Karpas-422 (cell line): ENCODE data around the gene GPR87. TPM values are rescaled to one million over a fixed set of nuclear protein-coding genes. Genes with fewer than 3 reads are reported as not detected.
A peak's percentile ranks its signal among the peaks of the same experiment; 100 is the strongest.

Experiments used
- DNase-seq: peaks from one replicate; pipeline ENCODE4 v3.0.0-alpha.2; 2015
- H2AFZ ChIP-seq: fragments of 200-600 bp; sonication (generic); 2 replicates; pipeline ENCODE4 v1.6.1; 2014; ENCODE audit warnings: antibody characterized with exemption, low read length, mixed read lengths
- H3K27ac ChIP-seq: fragments of 200-600 bp; sonication (generic); 2 replicates; pipeline ENCODE4 v1.5.1; 2014; ENCODE audit warnings: mild to moderate bottlenecking, low read length, moderate library complexity
- H3K27me3 ChIP-seq: fragments of 200-600 bp; sonication (generic); 2 replicates; pipeline ENCODE4 v1.6.1; 2014; ENCODE audit warnings: low read length, mixed read lengths
- H3K36me3 ChIP-seq: fragments of 200-600 bp; sonication (generic); 2 replicates; pipeline ENCODE4 v1.6.1; 2014; ENCODE audit warnings: low read length, mixed read lengths; ENCODE audit not compliant: insufficient read depth
- H3K4me1 ChIP-seq: fragments of 200-600 bp; sonication (generic); 2 replicates; pipeline ENCODE4 v1.6.1; 2014; ENCODE audit warnings: mild to moderate bottlenecking, low read length, mixed read lengths
- H3K4me2 ChIP-seq: fragments of 200-600 bp; sonication (generic); 2 replicates; pipeline ENCODE4 v1.6.1; 2014; ENCODE audit warnings: low read length, low read depth, mild to moderate bottlenecking; ENCODE audit not compliant: poor library complexity, severe bottlenecking
- H3K4me3 ChIP-seq: fragments of 200-600 bp; sonication (generic); 2 replicates; pipeline ENCODE4 v1.5.1; 2014; ENCODE audit warnings: mild to moderate bottlenecking, antibody characterized with exemption, low read length, mixed read lengths
- H3K79me2 ChIP-seq: fragments of 200-600 bp; sonication (generic); 2 replicates; pipeline ENCODE4 v1.6.1; 2014; ENCODE audit warnings: mild to moderate bottlenecking, low read length, mixed read lengths
- H3K9ac ChIP-seq: fragments of 200-600 bp; sonication (generic); 2 replicates; pipeline ENCODE4 v1.6.0; 2014; ENCODE audit warnings: low read length
- H3K9me2 ChIP-seq: fragments of 200-600 bp; sonication (generic), shearing (Covaris generic); replicated peaks from 2 replicates; pipeline ENCODE4 v1.6.0; 2014; ENCODE audit warnings: mild to moderate bottlenecking, low read length, moderate library complexity; ENCODE audit not compliant: insufficient read depth
- H3K9me3 ChIP-seq: fragments of 300-700, 200-600 bp; sonication (generic); 2 replicates; pipeline ENCODE4 v1.6.1; 2014; ENCODE audit warnings: low read length, mixed read lengths
- H4K20me1 ChIP-seq: fragments of 200-600 bp; sonication (generic); 2 replicates; pipeline ENCODE4 v1.6.1; 2014; ENCODE audit warnings: mild to moderate bottlenecking, antibody characterized with exemption, low read length, low read depth; ENCODE audit not compliant: insufficient read depth
- total RNA-seq: library from RNA; depleted of rRNA; stranded (reverse); fragments of >200 nt; shearing (Covaris generic); gene quantifications from 2 replicates; pipeline ENCODE4 v1.2.3, GENCODE V29; 2014; ENCODE audit warnings: low replicate concordance

The GPR87 gene
- total RNA-seq, 1 experiment from 2014 or later = not detected

DNA sequence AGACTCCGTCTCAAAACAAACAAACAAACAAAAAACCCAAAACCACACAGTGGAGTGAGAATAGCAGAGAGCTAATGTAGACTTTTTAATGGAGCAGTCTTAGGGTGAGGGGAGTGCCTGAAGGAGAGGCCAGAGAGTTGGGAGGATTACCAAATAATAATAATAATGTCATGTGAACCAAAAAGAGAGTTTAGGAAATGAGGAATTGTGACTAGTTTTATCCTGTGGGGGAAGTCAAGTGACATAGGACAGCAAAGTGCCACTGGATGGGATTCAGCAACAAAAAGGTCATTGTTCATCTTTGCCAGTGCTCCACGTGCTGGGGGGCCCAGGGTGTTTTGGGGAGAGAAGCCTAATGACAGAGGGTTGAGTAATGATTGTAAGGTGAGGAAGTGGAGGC, 12.9 kb downstream of the GPR87 start:
- Histone ChIP-seq H3K9ac (no peak overlapping the region), H2AFZ (no peak overlapping the region), H3K4me1 (0 out of 2 replicates have a peak, but pooled peaks cover 4% of the 10 kb centered on the region), H4K20me1 (no peaks in the 10 kb centered on the region), H3K79me2 (no peaks in the 10 kb centered on the region), H3K27me3 (no peaks in the 10 kb centered on the region), H3K9me3 (no peaks in the 10 kb centered on the region), H3K9me2 (no peaks in the 10 kb centered on the region), H3K4me3 (no peak overlapping the region), H3K27ac (no peak overlapping the region), H3K4me2 (no peak overlapping the region), H3K36me3 (no peaks in the 10 kb centered on the region)
- DNase-seq = no peak

DNA sequence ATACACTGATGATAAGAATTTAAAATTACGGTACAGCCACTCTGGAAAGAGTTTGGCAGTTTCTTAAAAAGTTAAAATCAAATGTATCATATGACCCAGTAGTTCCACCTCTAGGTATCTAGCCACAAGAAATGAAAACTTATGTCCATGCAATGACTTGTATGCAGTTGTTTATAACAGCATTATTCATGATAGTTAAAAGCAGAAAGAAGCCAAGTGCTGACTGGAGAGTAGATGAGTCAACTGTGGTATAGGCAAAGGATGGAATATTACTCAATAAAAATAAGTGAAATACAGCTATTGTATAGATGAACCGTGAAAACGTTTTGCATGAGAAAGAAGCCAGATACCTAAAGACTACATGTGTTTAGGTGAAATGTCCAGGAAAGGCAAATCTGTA, 14.8 kb downstream of the GPR87 start:
- Histone ChIP-seq H3K9me2 (no peaks in the 10 kb centered on the region), H4K20me1 (no peaks in the 10 kb centered on the region), H2AFZ (no peak overlapping the region), H3K4me3 (no peak overlapping the region), H3K9me3 (no peaks in the 10 kb centered on the region), H3K4me2 (no peak overlapping the region), H3K27ac (no peak overlapping the region), H3K27me3 (no peaks in the 10 kb centered on the region), H3K36me3 (no peaks in the 10 kb centered on the region), H3K4me1 (0 out of 2 replicates have a peak, but pooled peaks cover 4% of the 10 kb centered on the region), H3K9ac (no peak overlapping the region), H3K79me2 (no peaks in the 10 kb centered on the region)
- DNase-seq = no peak

DNA sequence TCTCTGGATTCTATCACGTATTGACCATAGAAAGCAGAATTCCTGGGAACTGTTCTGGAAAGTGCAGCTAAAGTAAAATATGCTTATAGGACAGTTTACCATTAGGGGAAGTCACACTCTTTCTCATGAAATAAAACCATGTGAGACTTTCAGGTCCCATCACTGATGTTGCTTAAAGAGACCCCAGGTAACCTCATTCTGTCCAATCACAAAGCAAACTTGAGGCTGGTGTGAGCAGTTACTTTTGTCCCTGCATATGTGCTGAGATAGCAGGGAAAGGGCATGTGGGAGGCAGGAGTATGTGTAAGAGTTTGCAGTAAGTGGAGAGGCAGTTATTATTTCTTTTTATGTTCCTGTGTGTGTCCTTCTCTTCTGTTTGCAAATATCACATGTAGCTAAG, 16.1 kb downstream of the GPR87 start:
- Histone ChIP-seq H3K27me3 (no peaks in the 10 kb centered on the region), H3K9ac (no peak overlapping the region), H3K27ac (no peak overlapping the region), H3K4me3 (no peak overlapping the region), H3K4me2 (no peak overlapping the region), H3K9me3 (no peaks in the 10 kb centered on the region), H4K20me1 (no peaks in the 10 kb centered on the region), H3K79me2 (no peaks in the 10 kb centered on the region), H3K36me3 (no peaks in the 10 kb centered on the region), H2AFZ (0 out of 2 replicates have a peak overlapping the region, but pooled peaks have one; percentile 21), H3K4me1 (0 out of 2 replicates have a peak, but pooled peaks cover 4% of the 10 kb centered on the region), H3K9me2 (no peaks in the 10 kb centered on the region)
- no peak for DNase-seq

DNA sequence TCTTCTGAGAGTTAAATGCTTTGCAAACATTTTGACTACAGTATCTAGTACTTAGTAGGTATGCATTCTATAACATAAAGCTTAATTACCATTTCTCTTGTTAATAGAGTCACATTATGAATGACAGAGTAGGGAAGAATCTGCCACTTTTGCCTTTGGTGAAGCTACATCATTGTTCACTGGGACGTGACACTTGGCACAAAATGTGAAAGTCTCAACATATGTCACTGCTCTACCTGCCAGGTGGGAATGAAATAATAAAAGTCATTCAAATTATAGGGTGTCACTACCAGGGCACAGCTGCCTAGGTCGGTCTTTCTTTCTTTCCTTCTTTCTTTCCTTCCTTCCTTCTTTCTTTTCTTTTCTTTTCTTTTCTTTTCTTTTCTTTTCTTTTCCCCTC, 17.6 kb downstream of the GPR87 start:
- Histone ChIP-seq H3K4me1 (0 out of 2 replicates have a peak, but pooled peaks cover 4% of the 10 kb centered on the region), H3K4me2 (no peak overlapping the region), H2AFZ (no peak overlapping the region), H3K9me3 (no peaks in the 10 kb centered on the region), H3K27ac (no peak overlapping the region), H3K79me2 (no peaks in the 10 kb centered on the region), H3K36me3 (no peaks in the 10 kb centered on the region), H3K27me3 (no peaks in the 10 kb centered on the region), H3K9ac (no peak overlapping the region), H3K9me2 (no peaks in the 10 kb centered on the region), H3K4me3 (no peak overlapping the region), H4K20me1 (no peaks in the 10 kb centered on the region)
- DNase-seq = no peak

DNA sequence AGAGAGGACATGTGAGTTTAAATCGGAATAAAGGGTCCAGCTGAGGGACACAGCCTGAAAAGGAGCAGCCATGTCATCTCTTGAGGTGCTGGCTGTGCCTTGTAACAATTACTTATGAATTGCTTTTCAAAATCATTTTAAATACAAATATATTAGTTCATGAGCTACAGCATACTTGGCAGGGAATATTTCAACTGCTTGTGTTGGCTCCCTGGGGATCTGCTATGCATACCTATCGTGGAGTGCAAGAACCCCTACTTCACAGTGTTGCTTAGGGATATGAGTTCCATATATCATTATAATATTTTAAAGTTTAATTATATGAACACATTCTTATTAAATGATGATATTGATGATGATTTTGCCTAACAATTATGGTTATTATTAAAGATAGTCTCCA, 19.2 kb downstream of the GPR87 start:
- H3K9me2 ChIP-seq = no peaks in the 10 kb centered on the region
- H3K9ac ChIP-seq = no peak overlapping the region
- H3K79me2 ChIP-seq = no peaks in the 10 kb centered on the region
- no peaks in the 10 kb centered on the region for H3K9me3 ChIP-seq
- no peak for DNase-seq
- no peaks in the 10 kb centered on the region for H3K27me3 ChIP-seq
- H3K36me3 ChIP-seq = no peaks in the 10 kb centered on the region
- H2AFZ ChIP-seq = no peak overlapping the region
- H3K4me1 ChIP-seq = peaks cover 10% of the 10 kb centered on the region
- H3K4me2 ChIP-seq = no peak overlapping the region
- no peaks in the 10 kb centered on the region for H4K20me1 ChIP-seq
- H3K4me3 ChIP-seq = no peak overlapping the region
- H3K27ac ChIP-seq = no peak overlapping the region

DNA sequence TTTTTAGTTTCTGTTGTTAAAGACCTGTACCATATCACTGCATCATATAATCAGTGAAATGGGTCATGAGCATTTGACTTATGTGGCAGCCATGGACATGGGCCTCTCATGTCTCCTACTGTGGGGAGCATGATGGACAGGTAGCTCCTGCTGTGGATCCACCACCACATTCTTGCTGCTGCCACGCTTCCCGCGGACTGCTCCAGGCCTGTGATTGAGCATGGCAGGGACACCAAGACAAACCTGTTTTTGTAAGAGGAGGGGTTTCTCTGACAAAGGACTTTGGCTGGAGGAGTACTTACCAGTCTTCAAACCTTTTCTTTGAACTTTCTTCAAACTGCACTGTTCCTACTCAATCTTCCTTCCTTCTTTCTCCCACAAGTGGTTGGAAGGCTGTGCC, 20.4 kb downstream of the GPR87 start:
- H3K79me2 ChIP-seq = no peaks in the 10 kb centered on the region
- H4K20me1 ChIP-seq = no peaks in the 10 kb centered on the region
- no peak overlapping the region for H2AFZ ChIP-seq
- no peak overlapping the region for H3K4me3 ChIP-seq
- no peaks in the 10 kb centered on the region for H3K27me3 ChIP-seq
- H3K4me1 ChIP-seq = peaks cover 6% of the 10 kb centered on the region
- no peaks in the 10 kb centered on the region for H3K9me3 ChIP-seq
- no peak for DNase-seq
- no peak overlapping the region for H3K9ac ChIP-seq
- H3K4me2 ChIP-seq = no peak overlapping the region
- no peaks in the 10 kb centered on the region for H3K36me3 ChIP-seq
- H3K27ac ChIP-seq = no peak overlapping the region
- H3K9me2 ChIP-seq = no peaks in the 10 kb centered on the region

DNA sequence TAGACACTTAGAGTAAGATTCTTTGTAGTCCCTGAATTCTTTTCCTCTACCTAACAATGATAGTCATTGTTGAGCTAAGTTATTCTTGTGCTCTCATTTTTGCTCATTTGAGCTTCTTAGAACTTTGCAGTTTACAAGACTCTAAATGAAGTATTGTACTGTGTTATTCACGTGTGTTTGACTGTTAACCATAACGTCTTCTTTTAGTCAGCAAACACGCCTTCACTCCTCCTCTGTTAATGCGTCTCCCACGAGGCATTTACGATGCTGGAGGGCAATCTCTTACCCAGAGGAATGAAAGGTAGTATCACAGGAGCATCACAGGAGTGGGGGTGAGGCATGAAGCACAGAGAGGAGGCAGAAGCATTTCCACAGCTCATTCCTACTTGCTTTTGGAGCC, 23.5 kb downstream of the GPR87 start:
- Histone ChIP-seq H3K4me1 (peaks cover 5% of the 10 kb centered on the region), H3K9ac (no peak overlapping the region), H3K9me3 (no peaks in the 10 kb centered on the region)

DNA sequence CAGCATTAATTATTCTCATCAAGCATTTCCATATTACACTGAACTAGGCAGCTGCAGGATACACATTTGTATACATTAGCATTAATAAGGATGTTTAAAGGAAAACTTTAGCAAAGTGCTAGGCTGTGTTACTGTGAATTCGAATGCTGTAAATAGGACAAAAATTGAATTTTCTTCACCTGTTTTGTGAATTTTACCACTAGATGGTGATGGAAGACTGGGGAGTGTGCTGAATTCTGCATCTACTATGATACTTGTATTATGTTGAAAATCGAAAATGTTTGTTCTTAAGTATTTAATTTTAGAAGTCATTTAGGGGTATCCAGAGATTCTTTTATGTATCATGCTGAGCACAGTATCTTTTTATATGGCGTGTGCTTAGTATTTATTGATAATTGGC, 25.9 kb downstream of the GPR87 start:
- Histone ChIP-seq H3K9me3 (no peaks in the 10 kb centered on the region), H3K36me3 (no peaks in the 10 kb centered on the region), H3K27me3 (no peaks in the 10 kb centered on the region), H3K4me3 (no peak overlapping the region), H3K4me1 (peaks cover 5% of the 10 kb centered on the region), H3K79me2 (no peaks in the 10 kb centered on the region), H4K20me1 (no peaks in the 10 kb centered on the region), H2AFZ (no peak overlapping the region), H3K9ac (no peak overlapping the region), H3K4me2 (no peak overlapping the region), H3K9me2 (no peaks in the 10 kb centered on the region), H3K27ac (no peak overlapping the region)
- DNase-seq = peak; percentile 79

More for the DNA sequence above, 23.5 kb downstream of the GPR87 start:
- no peaks in the 10 kb centered on the region for H3K79me2 ChIP-seq
- DNase-seq = no peak
- no peak overlapping the region for H3K4me3 ChIP-seq
- no peak overlapping the region for H3K27ac ChIP-seq
- H3K4me2 ChIP-seq = no peak overlapping the region
- H4K20me1 ChIP-seq = no peaks in the 10 kb centered on the region
- no peaks in the 10 kb centered on the region for H3K27me3 ChIP-seq
- H2AFZ ChIP-seq = peak overlapping the region; percentile 53; the same call in 1 of the 2 replicates
- no peaks in the 10 kb centered on the region for H3K36me3 ChIP-seq
- H3K9me2 ChIP-seq = no peaks in the 10 kb centered on the region

DNA sequence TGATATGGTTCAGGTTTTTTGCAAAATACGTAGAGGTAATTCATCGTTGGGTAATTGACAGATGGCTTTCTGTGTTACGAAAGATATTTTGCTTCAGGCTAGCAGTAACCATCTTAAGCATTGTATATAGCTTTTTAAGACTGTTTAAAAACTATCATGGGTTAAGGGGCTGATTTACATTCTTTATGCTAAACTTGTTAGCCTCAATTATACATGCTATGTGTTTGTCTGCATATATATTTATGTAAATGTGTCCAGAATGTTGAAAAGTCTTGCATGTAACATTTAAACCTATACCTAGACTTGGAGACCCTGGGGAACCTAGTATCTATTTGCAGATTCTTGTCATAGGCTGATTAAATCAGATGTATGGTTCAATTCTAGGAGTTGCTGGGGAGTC, 27.2 kb downstream of the GPR87 start:
- no peaks in the 10 kb centered on the region for H3K9me3 ChIP-seq
- no peaks in the 10 kb centered on the region for H3K27me3 ChIP-seq
- no peak overlapping the region for H3K4me2 ChIP-seq
- no peaks in the 10 kb centered on the region for H3K36me3 ChIP-seq
- no peaks in the 10 kb centered on the region for H3K79me2 ChIP-seq
- H3K9ac ChIP-seq = no peak overlapping the region
- H3K9me2 ChIP-seq = no peaks in the 10 kb centered on the region
- H3K4me3 ChIP-seq = no peak overlapping the region
- H3K27ac ChIP-seq = no peak overlapping the region
- DNase-seq = no peak
- H2AFZ ChIP-seq = no peak overlapping the region
- H3K4me1 ChIP-seq = peaks cover 5% of the 10 kb centered on the region
- no peaks in the 10 kb centered on the region for H4K20me1 ChIP-seq
